ENCODE measurements around the gene SYCE1. TPM values are rescaled to one million over a fixed set of nuclear protein-coding genes. Genes with fewer than 3 reads are reported as not detected.
A peak's percentile ranks its signal among the peaks of the same experiment; 100 is the strongest.

SYCE1 gene
- total and polyA plus RNA-seq, 2 of the 4 experiments (the other 2 are of a cell fraction) = not detected

DNA sequence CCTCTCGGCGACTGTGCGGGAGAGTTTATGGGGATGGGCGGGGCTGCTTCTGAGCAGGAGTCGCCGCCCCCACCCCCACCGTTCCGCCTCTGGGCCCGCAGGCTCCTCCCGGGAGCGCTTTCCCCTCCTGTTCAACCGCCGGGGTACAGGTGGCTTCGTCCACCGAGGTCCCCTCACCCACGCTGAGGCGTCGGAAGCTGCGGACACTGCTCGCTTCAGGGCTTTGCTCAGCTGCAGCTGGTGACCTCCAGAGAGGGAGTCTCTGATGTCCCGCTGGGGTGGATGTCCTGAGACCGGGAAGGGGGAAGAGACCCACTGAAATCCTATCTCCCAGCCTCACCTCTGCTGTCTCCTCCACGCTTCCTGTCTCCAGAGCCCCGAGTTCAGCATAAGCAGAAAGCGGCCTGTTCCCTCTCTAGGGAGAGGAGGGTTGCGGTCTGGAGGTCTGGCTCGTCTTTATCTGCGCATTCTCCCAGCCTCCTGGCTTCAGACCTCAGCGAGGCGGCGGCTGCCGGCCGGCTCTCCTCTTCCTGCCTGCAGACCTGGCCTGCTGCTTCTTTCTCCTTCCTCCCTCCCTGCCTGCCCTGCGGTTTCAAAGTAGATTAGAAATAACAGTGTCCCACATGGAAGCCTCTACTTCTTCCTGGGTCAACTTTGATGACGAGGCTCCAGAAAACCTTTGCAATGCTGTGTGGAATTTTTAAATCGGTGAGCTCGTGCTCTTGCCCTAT is 36.4 kb downstream of the SYCE1 start:
- CTCF ChIA-PET = no interaction called here
- no peak overlapping the region for H4K91ac ChIP-seq (ENCODE audit: insufficient read depth, low read depth, low read length)
- peak overlapping the region; percentile 52 for H2AFZ ChIP-seq (replicated peaks; ENCODE audit: low read length, poor library complexity)
- no peak overlapping the region for H3K9ac ChIP-seq (ENCODE audit: low read depth, low read length)
- WGBS, 2 experiments (ENCODE audit: extremely low coverage in 2 of 2, insufficient read length in 1 of 2) = 0% methylated on average over 1 of the region's 37 CpGs; no CpG with 5 or more reads in 1 of the 2 experiments
- H4K8ac ChIP-seq (ENCODE audit: low read depth in 2 of 2, low read length in 2 of 2) = no peak overlapping the region
- peak overlapping the region; percentile 75 for H3K4me2 ChIP-seq (ENCODE audit: low read depth, low read length)
- BruUV-seq (replicated peaks) = no TSS peak
- no peak overlapping the region for H2BK120ac ChIP-seq (ENCODE audit: low read depth, low read length)
- H3K9me3 ChIP-seq (ENCODE audit: control insufficient read depth, insufficient read depth, low read length) = no peaks in the 10 kb centered on the region; the same call in 1 of the 2 replicates
- H3K79me1 ChIP-seq (ENCODE audit: low read depth in 1 of 2, low read length in 2 of 2) = no peaks in the 10 kb centered on the region
- H3K27me3 ChIP-seq (ENCODE audit: control insufficient read depth, insufficient read depth, low read length) = peaks cover 39% of the 10 kb centered on the region
- H3K23ac ChIP-seq (ENCODE audit: low read depth, low read length) = no peak overlapping the region
- dilution Hi-C loops (cut with HindIII; ENCODE audit: low sequenced_read_pairs, unreplicated experiment) = no loop called here
- peak; percentile 76 for ATAC-seq (ENCODE audit: low read depth)
- H3K4me3 ChIP-seq (ENCODE audit: insufficient read depth, low read depth, low read length) = 0 out of 2 replicates have a peak overlapping the region, but pooled peaks have one; percentile 4
- peak; percentile 6 for DNase-seq
- no peaks in the 10 kb centered on the region for H4K20me1 ChIP-seq (ENCODE audit: insufficient read depth, low read length)
- no peaks in the 10 kb centered on the region for H3K4me1 ChIP-seq (ENCODE audit: control insufficient read depth, insufficient read depth, low read length)
- no peak overlapping the region for H3K18ac ChIP-seq (ENCODE audit: low read depth, low read length)
- in situ Hi-C loops (cut with MboI; ENCODE audit: low sequenced_read_pairs) = no loop called here
- H2AK5ac ChIP-seq (ENCODE audit: low read depth, low read length) = no peak overlapping the region
- H3K4ac ChIP-seq (ENCODE audit: low read depth, low read length) = no peak overlapping the region
- H2BK5ac ChIP-seq (ENCODE audit: low read depth, low read length, poor library complexity, severe bottlenecking) = no peak overlapping the region
- H3K14ac ChIP-seq (replicated peaks; ENCODE audit: low read depth, low read length) = no peak overlapping the region
- intact Hi-C loops (cut with micrococcal nuclease) = loop anchor here (10.0 kb wide), 1 partner anchor 204 kb away; no protein-coding TSS in a partner anchor
- TF ChIP-seq MAZ (IDR thresholded peaks at IDR 0.05; ENCODE audit: borderline replicate concordance, low read depth, low read length) (no peak), CEBPB (IDR thresholded peaks at IDR 0.05; ENCODE audit: low read depth, low read length) (no peak)
- TF ChIP-seq, protein P1, sequence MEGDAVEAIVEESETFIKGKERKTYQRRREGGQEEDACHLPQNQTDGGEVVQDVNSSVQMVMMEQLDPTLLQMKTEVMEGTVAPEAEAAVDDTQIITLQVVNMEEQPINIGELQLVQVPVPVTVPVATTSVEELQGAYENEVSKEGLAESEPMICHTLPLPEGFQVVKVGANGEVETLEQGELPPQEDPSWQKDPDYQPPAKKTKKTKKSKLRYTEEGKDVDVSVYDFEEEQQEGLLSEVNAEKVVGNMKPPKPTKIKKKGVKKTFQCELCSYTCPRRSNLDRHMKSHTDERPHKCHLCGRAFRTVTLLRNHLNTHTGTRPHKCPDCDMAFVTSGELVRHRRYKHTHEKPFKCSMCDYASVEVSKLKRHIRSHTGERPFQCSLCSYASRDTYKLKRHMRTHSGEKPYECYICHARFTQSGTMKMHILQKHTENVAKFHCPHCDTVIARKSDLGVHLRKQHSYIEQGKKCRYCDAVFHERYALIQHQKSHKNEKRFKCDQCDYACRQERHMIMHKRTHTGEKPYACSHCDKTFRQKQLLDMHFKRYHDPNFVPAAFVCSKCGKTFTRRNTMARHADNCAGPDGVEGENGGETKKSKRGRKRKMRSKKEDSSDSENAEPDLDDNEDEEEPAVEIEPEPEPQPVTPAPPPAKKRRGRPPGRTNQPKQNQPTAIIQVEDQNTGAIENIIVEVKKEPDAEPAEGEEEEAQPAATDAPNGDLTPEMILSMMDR (conservative IDR thresholded peaks at IDR 0.05; ENCODE audit: low read depth, low read length) = no peak
- no peaks in the 10 kb centered on the region for H3K9me1 ChIP-seq (ENCODE audit: insufficient read depth, low read length)
- no peak overlapping the region for H3K56ac ChIP-seq (ENCODE audit: extremely low read depth, insufficient read depth, low read length)
- no peak overlapping the region for H2AK9ac ChIP-seq (replicated peaks; ENCODE audit: low read depth, low read length, poor library complexity)
- no peak overlapping the region for H2BK15ac ChIP-seq (ENCODE audit: low read depth, low read length)
- no peak overlapping the region for H4K5ac ChIP-seq (ENCODE audit: low read depth, low read length)
- no peak overlapping the region for H3K27ac ChIP-seq (ENCODE audit: insufficient read depth, low read length)
- H3K36me3 ChIP-seq (ENCODE audit: control insufficient read depth, insufficient read depth, low read length) = no peaks in the 10 kb centered on the region
- POLR2A ChIA-PET (ENCODE audit: unreplicated experiment) = no interaction called here
- no peak overlapping the region for H2BK20ac ChIP-seq (ENCODE audit: low read depth, low read length)
